Neural progenitor cell (in vitro differentiated cells): ENCODE results near the gene TAF4.

Experiments
- EZH2 ChIP-seq: fragments of 200-600 bp; sonication (generic); IDR thresholded peaks from 2 replicates; pipeline ENCODE4 v1.6.1; 2017; ENCODE audit warnings: antibody characterized with exemption, mild to moderate bottlenecking, moderate library complexity
- TF ChIP-seq, protein P1 (sequence below): fragments of 200-600 bp; sonication (generic); IDR thresholded peaks from 2 replicates; pipeline ENCODE4 v1.5.1; 2017; ENCODE audit warnings: antibody characterized with exemption, mild to moderate bottlenecking

DNA sequence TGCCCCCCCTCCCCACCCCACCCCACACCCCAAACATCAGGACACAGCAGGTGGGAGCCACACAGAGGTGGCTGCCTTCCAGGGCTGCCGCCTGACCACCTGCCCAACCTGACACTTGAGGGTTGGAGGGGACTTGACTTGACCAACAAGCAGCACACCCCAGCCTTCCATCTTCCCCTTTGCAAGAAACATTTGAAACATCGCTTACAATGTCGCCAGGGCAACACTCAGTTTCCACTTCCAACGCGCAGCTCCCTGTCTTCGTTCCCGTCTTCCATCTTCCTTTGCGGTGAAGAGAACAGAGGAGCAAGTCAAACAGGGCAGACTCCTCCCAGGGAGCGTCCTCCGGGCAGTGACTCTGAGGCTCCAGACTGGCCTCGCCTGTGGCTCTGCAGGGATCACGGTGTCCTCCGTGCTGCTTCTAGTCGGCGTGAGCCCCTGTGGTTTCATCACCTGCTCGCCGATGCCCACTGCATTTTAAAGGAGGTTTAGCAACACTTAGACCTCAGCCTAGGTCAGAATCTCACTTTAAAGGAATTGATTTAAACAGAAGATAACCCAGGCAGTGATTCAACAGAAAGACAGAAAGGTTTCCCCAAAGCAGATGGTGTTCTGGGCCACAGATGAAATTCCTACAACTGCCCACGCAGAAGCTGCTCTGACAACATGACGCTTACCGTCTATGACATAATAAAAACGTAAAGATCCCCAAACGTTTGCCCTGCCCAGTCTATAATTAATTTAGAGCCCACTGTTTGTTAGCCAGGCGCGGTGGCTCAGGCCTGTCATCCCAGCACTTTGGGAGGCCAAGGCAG is 130.8 kb downstream of the TAF4 start:
- TF ChIP-seq, protein P1, sequence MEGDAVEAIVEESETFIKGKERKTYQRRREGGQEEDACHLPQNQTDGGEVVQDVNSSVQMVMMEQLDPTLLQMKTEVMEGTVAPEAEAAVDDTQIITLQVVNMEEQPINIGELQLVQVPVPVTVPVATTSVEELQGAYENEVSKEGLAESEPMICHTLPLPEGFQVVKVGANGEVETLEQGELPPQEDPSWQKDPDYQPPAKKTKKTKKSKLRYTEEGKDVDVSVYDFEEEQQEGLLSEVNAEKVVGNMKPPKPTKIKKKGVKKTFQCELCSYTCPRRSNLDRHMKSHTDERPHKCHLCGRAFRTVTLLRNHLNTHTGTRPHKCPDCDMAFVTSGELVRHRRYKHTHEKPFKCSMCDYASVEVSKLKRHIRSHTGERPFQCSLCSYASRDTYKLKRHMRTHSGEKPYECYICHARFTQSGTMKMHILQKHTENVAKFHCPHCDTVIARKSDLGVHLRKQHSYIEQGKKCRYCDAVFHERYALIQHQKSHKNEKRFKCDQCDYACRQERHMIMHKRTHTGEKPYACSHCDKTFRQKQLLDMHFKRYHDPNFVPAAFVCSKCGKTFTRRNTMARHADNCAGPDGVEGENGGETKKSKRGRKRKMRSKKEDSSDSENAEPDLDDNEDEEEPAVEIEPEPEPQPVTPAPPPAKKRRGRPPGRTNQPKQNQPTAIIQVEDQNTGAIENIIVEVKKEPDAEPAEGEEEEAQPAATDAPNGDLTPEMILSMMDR: no peak
- TF ChIP-seq EZH2: no peak
